Trophoblast cell (in vitro differentiated cells and primary cell): Measurements from ENCODE around the gene LYVE1.

Experiments used
- DNase-seq, 2 donors: peaks; one replicate each; pipeline ENCODE4 v3.0.0-alpha.2; 2016
- H2AFZ ChIP-seq: 2 replicates; pipeline ENCODE4 v1.6.1; 2013; ENCODE audit warnings: low read length, moderate library complexity, mild to moderate bottlenecking; ENCODE audit not compliant: insufficient read depth, poor library complexity
- H2AK5ac ChIP-seq: 2 replicates; pipeline ENCODE4 v1.6.1; 2013; ENCODE audit warnings: mild to moderate bottlenecking, low read length
- H2BK120ac ChIP-seq: 2 replicates; pipeline ENCODE4 v1.6.1; 2013; ENCODE audit warnings: low read length, mild to moderate bottlenecking, moderate library complexity; ENCODE audit not compliant: insufficient read depth, poor library complexity
- H2BK12ac ChIP-seq: 2 replicates; pipeline ENCODE4 v1.6.1; 2013; ENCODE audit warnings: mild to moderate bottlenecking, low read length, moderate library complexity
- H2BK5ac ChIP-seq: 2 replicates; pipeline ENCODE4 v1.6.1; 2013; ENCODE audit warnings: low read length, low read depth, moderate library complexity, mild to moderate bottlenecking; ENCODE audit not compliant: poor library complexity
- H3K14ac ChIP-seq: 2 replicates; pipeline ENCODE4 v1.6.1; 2013; ENCODE audit warnings: mild to moderate bottlenecking, low read length
- H3K18ac ChIP-seq: 2 replicates; pipeline ENCODE4 v1.6.1; 2013; ENCODE audit warnings: mild to moderate bottlenecking, low read length
- H3K23ac ChIP-seq: 2 replicates; pipeline ENCODE4 v1.6.1; 2013; ENCODE audit warnings: low read length
- H3K27ac ChIP-seq: 2 replicates; pipeline ENCODE4 v1.5.1; 2013; ENCODE audit warnings: low read depth, mild to moderate bottlenecking, inconsistent platforms, low read length, moderate library complexity
- H3K27me3 ChIP-seq: 2 replicates; pipeline ENCODE4 v1.6.1; 2013; ENCODE audit warnings: inconsistent platforms, mild to moderate bottlenecking, low read length, moderate library complexity; ENCODE audit not compliant: insufficient read depth
- H3K36me3 ChIP-seq, 2 experiments: 1 replicate in 1 of 2; 2 replicates in 1 of 2; pipeline ENCODE4 v1.6.1; 2013; ENCODE audit warnings: low read length in 2 of 2, mild to moderate bottlenecking in 2 of 2, moderate library complexity in 1 of 2; ENCODE audit not compliant: insufficient read depth in 2 of 2, control insufficient read depth in 1 of 2
- H3K4ac ChIP-seq: 2 replicates; pipeline ENCODE4 v1.6.1; 2013; ENCODE audit warnings: low read depth, mild to moderate bottlenecking, low read length, moderate library complexity
- H3K4me1 ChIP-seq, 2 experiments: 1 replicate in 1 of 2; 2 replicates in 1 of 2; pipeline ENCODE4 v1.6.1; 2013; ENCODE audit warnings: low read length in 2 of 2, mild to moderate bottlenecking in 2 of 2, moderate library complexity in 1 of 2; ENCODE audit not compliant: insufficient read depth in 2 of 2, control insufficient read depth in 1 of 2
- H3K4me2 ChIP-seq: 2 replicates; pipeline ENCODE4 v1.6.1; 2013; ENCODE audit warnings: inconsistent platforms, mild to moderate bottlenecking, low read length, moderate library complexity
- H3K4me3 ChIP-seq: 2 replicates; pipeline ENCODE4 v1.5.1; 2013; ENCODE audit warnings: mild to moderate bottlenecking, low read depth, low read length, inconsistent platforms
- H3K79me1 ChIP-seq: one replicate; pipeline ENCODE4 v1.6.1; 2013; ENCODE audit warnings: low read length
- H3K79me2 ChIP-seq: 2 replicates; pipeline ENCODE4 v1.6.1; 2013; ENCODE audit warnings: low read length, mild to moderate bottlenecking; ENCODE audit not compliant: control insufficient read depth, insufficient read depth, poor library complexity
- H3K9ac ChIP-seq: 2 replicates; pipeline ENCODE4 v1.6.1; 2013; ENCODE audit warnings: mild to moderate bottlenecking, low read length
- H3K9me3 ChIP-seq: 2 replicates; pipeline ENCODE4 v1.6.1; 2013; ENCODE audit warnings: low read depth, mild to moderate bottlenecking, control low read depth, inconsistent platforms, low read length; ENCODE audit not compliant: insufficient read depth
- H4K12ac ChIP-seq: 2 replicates; pipeline ENCODE4 v1.6.1; 2013; ENCODE audit warnings: low read depth, mild to moderate bottlenecking, low read length, moderate library complexity
- H4K8ac ChIP-seq: 2 replicates; pipeline ENCODE4 v1.6.1; 2013; ENCODE audit warnings: low read depth, mild to moderate bottlenecking, low read length, moderate library complexity
- H4K91ac ChIP-seq: one replicate; pipeline ENCODE4 v1.6.1; 2013; ENCODE audit warnings: low read depth, mild to moderate bottlenecking, low read length, moderate library complexity
- WGBS: extraction: QIAGEN DNeasy Blood & Tissue Kit; methylation state at CpG from one replicate; pipeline ENCODE4 v1.1.7; 2013; ENCODE audit warnings: missing lambda C conversion rate; ENCODE audit not compliant: insufficient read length, insufficient coverage; ENCODE audit errors: extremely low coverage; 5-methylcytosine and 5-hydroxymethylcytosine counted together

Gene LYVE1

GRCh38 chr11:10540546-10540914 lies 27.9 kb downstream of the LYVE1 start:
- peak overlapping the region; percentile 59 for H3K9ac ChIP-seq
- H3K79me2 ChIP-seq, result no peaks in the 10 kb centered on the region
- H3K4ac ChIP-seq, result no peak overlapping the region
- no peaks in the 10 kb centered on the region for H3K4me1 ChIP-seq
- H4K91ac ChIP-seq, result peak overlapping the region; percentile 22
- H3K14ac ChIP-seq, result no peak overlapping the region
- H3K23ac ChIP-seq, result no peak overlapping the region
- H2AFZ ChIP-seq, result peak overlapping the region; percentile 21
- no peak overlapping the region for H2BK120ac ChIP-seq
- peak overlapping the region; percentile 76 for H3K4me2 ChIP-seq
- H4K8ac ChIP-seq, result peak overlapping the region; percentile 85
- peak; percentile 39 to 62 for DNase-seq
- no peak overlapping the region for H2AK5ac ChIP-seq
- H3K18ac ChIP-seq, result no peak overlapping the region
- no peaks in the 10 kb centered on the region for H3K27me3 ChIP-seq
- no CpG with 5 or more reads among the region's 25 CpGs for WGBS
- H3K27ac ChIP-seq, result peak overlapping the region; percentile 63
- H3K36me3 ChIP-seq, result no peaks in the 10 kb centered on the region
- H4K12ac ChIP-seq, result no peak overlapping the region
- peak overlapping the region; percentile 15 for H2BK5ac ChIP-seq
- H3K79me1 ChIP-seq, result peaks cover 4% of the 10 kb centered on the region
- H3K9me3 ChIP-seq, result no peaks in the 10 kb centered on the region
- H3K4me3 ChIP-seq, result peak overlapping the region; percentile 74
- no peak overlapping the region for H2BK12ac ChIP-seq

- Histone ChIP-seq H3K4me2 (no peak overlapping the region), H3K27ac (no peak overlapping the region), H2AK5ac (no peak overlapping the region), H3K9me3 (no peaks in the 10 kb centered on the region), H3K23ac (no peak overlapping the region), H2BK5ac (no peak overlapping the region), H2BK12ac (no peak overlapping the region), H3K14ac (no peak overlapping the region), H2BK120ac (no peak overlapping the region), H3K4me3 (no peak overlapping the region), H3K36me3 (no peaks in the 10 kb centered on the region), H3K27me3 (no peaks in the 10 kb centered on the region), H3K4ac (no peak overlapping the region), H4K12ac (no peak overlapping the region), H3K79me1 (peaks cover 4% of the 10 kb centered on the region), H3K18ac (no peak overlapping the region), H4K8ac (no peak overlapping the region), H3K9ac (no peak overlapping the region), H4K91ac (no peak overlapping the region), H2AFZ (no peak overlapping the region), H3K79me2 (no peaks in the 10 kb centered on the region), H3K4me1 (no peaks in the 10 kb centered on the region)
- no peak for DNase-seq
Observed at GRCh38 chr11:10539339-10539738, 29.1 kb downstream of the LYVE1 start.

- DNase-seq, result no peak
- Histone ChIP-seq H2BK5ac (no peak overlapping the region), H3K4ac (no peak overlapping the region), H3K9me3 (no peaks in the 10 kb centered on the region), H2BK12ac (no peak overlapping the region), H3K36me3 (no peaks in the 10 kb centered on the region), H4K91ac (no peak overlapping the region), H3K27ac (no peak overlapping the region), H3K27me3 (no peaks in the 10 kb centered on the region), H3K18ac (no peak overlapping the region), H3K4me3 (no peak overlapping the region), H3K4me1 (no peaks in the 10 kb centered on the region), H3K23ac (no peak overlapping the region), H3K79me1 (peaks cover 4% of the 10 kb centered on the region), H4K12ac (no peak overlapping the region), H3K79me2 (no peaks in the 10 kb centered on the region), H3K9ac (no peak overlapping the region), H3K14ac (no peak overlapping the region), H4K8ac (no peak overlapping the region), H3K4me2 (no peak overlapping the region), H2AFZ (no peak overlapping the region), H2AK5ac (no peak overlapping the region), H2BK120ac (no peak overlapping the region)
- WGBS, result no CpG with 5 or more reads among the region's 1 CpG
Observed at GRCh38 chr11:10538924-10539323, 29.5 kb downstream of the LYVE1 start.

GRCh38 chr11:10537600-10537999 lies 30.9 kb downstream of the LYVE1 start:
- H2BK5ac ChIP-seq, result no peak overlapping the region

GRCh38 chr11:10534316-10534715 lies 34.1 kb downstream of the LYVE1 start:
- Histone ChIP-seq H3K4ac (no peak overlapping the region), H3K9ac (no peak overlapping the region), H3K4me1 (no peaks in the 10 kb centered on the region)

More at GRCh38 chr11:10537600-10537999, 30.9 kb downstream of the LYVE1 start:
- Histone ChIP-seq H3K4me2 (no peak overlapping the region), H3K36me3 (no peaks in the 10 kb centered on the region), H2BK120ac (no peak overlapping the region), H3K4ac (no peak overlapping the region), H3K9ac (no peak overlapping the region), H3K9me3 (no peaks in the 10 kb centered on the region), H4K12ac (no peak overlapping the region), H3K4me3 (no peak overlapping the region), H3K14ac (no peak overlapping the region), H2AFZ (no peak overlapping the region), H4K91ac (no peak overlapping the region), H3K79me1 (peaks cover 4% of the 10 kb centered on the region), H3K23ac (no peak overlapping the region), H2AK5ac (no peak overlapping the region), H2BK12ac (no peak overlapping the region), H3K27me3 (no peaks in the 10 kb centered on the region), H3K18ac (no peak overlapping the region), H3K79me2 (no peaks in the 10 kb centered on the region), H3K27ac (no peak overlapping the region), H3K4me1 (no peaks in the 10 kb centered on the region), H4K8ac (no peak overlapping the region)
- no peak for DNase-seq

More at GRCh38 chr11:10534316-10534715, 34.1 kb downstream of the LYVE1 start:
- WGBS, result no CpG with 5 or more reads among the region's 2 CpGs
- Histone ChIP-seq H2AK5ac (no peak overlapping the region), H2BK120ac (no peak overlapping the region), H3K4me2 (no peak overlapping the region), H3K14ac (no peak overlapping the region), H3K36me3 (no peaks in the 10 kb centered on the region), H4K91ac (no peak overlapping the region), H3K18ac (no peak overlapping the region), H2BK5ac (no peak overlapping the region), H3K27ac (no peak overlapping the region), H2AFZ (no peak overlapping the region), H3K79me1 (no peaks in the 10 kb centered on the region), H3K79me2 (no peaks in the 10 kb centered on the region), H3K27me3 (no peaks in the 10 kb centered on the region), H2BK12ac (no peak overlapping the region), H3K9me3 (no peaks in the 10 kb centered on the region), H4K8ac (no peak overlapping the region), H3K4me3 (no peak overlapping the region), H4K12ac (no peak overlapping the region), H3K23ac (no peak overlapping the region)
- DNase-seq, result no peak
